GM18861 (cell line): Measurements from ENCODE around the gene E2F6.

Source experiments
- ATAC-seq: cut with Tn5 transposase; IDR thresholded peaks from one replicate; pipeline ENCODE4 v1.9.1; 2021; ENCODE audit not compliant: unreplicated experiment

E2F6 gene

DNA sequence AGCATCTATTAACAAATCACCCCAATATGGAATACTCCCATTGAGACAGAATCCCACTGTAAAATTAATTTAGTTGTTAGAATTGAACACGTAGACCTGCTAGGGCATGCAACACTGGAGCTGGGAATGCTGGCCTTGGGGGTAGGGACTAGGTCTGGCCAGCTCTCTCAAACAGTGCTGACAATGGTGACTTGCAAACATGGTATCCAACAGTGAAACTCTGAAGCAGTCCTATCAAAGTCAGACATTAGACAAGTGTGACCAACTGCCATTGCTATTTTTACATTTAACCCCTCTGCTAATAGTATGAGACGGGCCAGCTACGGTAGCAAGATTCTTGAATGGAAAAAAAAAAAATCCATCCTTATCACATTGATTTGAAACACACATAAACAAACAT, 7.2 kb downstream of the E2F6 start:
- ATAC-seq = no peak

- ATAC-seq = no peak
These were observed 8.0 kb downstream of the E2F6 start for GRCh38 chr2:11457935-11458334.

GRCh38 chr2:11456251-11456650, 9.7 kb downstream of the E2F6 start:
- no peak for ATAC-seq

DNA sequence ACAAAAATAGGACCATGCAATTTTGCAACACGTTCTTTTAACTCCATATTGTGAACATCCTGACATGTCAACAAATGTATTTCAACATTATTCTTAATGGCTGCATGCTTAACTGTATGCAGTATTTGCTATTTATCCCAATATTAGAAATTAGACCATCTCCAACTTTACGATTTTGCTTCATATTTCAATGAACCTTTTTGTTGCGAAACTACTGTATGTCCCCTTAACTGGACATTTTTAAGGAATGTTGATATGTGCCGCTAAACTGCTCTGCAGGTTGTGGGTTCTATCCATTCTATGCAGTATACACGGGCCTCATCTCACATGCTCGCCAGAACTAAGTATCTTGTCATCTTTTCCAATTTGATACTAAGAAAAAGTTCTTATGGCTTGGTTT, 11.1 kb downstream of the E2F6 start:
- no peak for ATAC-seq

GRCh38 chr2:11450791-11451190, 15.2 kb downstream of the E2F6 start:
- ATAC-seq = no peak

DNA sequence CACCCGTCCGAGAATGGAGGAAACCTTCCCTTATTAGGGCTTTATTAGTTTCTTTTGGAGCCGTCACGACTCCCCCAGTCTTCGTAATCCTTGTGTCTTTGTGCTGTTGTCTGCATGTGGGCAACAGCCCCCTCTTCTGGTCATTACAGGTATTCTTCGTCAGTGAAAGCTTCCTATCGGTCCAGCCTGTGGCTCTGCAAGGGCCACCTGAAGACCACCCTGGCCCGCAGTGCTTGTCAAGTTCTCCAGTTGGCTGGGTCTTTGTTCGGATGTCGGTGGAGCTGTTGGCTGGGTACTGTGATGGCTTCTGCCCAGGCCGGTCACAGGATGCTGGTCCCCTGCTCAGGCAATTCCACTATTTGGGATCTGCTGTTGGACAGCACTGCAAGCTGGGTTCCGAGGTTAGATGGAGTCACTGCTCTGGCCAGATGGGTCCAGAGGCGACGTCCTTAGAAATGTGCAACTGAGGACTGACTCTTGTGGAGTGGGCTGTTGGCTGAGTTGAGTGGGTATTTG, 19.2 kb downstream of the E2F6 start:
- ATAC-seq = peak; percentile 69

DNA sequence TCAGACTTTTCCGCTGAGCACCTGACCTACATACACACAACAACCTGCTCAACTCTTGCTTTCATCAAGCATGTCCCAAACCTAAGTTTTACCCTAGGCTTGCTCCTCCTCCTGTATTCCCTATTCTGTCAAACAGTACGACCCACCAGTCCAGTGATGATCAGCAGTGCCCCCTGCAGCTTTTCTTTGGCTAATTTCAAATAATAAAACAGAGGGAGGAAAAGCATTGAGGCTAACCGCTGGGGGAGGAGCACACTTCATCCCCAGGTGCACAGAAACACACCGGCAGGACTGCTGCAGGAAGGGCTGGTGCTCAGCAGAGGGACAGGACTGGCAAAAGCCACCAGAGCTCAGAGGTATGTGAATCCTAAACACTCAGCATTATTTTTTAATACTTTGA, 21.2 kb downstream of the E2F6 start:
- ATAC-seq = no peak

DNA sequence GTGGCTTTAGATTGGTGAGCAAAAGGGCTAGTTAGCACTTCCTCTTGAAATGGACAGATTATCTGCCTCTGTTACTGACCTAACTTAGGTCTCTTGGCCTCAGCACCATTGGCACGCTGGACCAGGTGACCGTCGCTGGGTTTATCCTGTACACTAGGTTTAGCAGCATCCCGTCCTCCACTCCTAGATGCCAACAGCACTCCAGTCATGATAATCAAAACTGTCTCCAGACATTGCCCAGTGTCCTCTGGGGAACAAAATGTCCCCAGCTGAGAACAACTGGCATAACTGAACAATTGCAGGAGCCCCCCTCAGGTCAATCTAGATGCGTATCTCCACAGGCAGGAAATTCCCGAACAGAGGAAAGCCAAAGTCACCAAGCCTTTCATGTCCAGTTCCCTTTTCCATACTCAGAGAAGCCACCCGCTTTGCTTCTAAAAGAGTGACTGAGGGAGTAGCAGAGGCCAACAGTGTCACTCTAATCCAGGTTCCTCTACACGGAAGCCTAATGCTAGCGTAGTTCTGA, 27.3 kb downstream of the E2F6 start:
- ATAC-seq = no peak

DNA sequence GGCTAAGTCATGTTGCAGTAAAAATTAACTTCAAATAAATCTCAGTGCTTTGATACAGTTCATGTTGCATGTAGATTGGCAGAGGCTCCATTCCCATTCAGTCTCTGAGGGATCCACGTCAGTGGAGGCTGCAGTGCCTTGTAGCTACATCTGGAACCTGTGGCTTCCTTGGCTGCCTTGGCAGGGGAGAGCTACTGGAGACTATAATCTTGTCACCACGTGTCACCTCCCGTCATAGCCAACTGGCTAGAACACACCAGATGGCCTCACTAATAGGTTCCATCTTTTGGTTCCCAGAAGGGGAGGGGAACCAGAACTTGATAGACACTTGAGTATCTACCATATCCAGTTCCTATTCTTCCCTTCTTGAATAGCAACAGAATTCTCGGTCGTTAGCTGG, 28.4 kb downstream of the E2F6 start:
- ATAC-seq = no peak

DNA sequence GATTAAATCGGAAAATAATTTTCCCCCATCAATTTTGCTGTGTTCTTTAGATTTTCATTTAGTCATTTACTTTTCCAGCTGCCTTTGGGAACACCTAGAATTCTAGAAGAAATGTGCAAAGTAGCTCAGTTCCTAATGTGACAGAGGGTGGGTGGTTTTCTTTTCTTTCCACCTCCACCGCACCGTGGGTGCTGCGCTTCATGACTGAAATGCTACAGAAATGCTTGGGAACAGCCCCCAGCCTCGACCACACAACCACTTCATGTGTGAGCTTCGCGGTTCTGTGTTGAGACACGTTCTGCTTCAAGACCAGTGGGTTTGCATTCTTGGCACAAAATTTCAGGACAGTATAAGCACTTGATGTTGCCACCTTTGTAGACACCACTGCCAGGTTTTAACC, 30.9 kb downstream of the E2F6 start:
- ATAC-seq = no peak

DNA sequence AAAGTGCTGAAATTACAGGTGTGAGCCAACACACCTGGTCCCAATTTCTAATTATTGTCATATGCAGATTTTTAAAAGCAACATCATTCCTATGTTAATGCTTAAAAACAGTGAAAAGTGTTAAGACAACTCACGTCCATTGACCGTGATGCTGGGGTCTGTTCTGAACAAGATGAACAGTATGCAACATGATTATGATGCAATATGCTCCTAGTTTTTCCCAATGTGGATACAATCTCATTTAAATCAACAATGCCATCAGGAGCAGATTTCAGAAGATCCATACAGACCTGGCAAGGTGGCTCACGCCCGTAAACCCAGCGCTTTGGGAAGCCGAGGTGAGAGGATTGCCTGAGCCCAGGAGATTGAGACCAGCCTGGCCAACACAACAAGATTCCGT, 31.5 kb downstream of the E2F6 start:
- no peak for ATAC-seq

- no peak for ATAC-seq
These were observed 32.1 kb downstream of the E2F6 start for GRCh38 chr2:11433822-11434221.

DNA sequence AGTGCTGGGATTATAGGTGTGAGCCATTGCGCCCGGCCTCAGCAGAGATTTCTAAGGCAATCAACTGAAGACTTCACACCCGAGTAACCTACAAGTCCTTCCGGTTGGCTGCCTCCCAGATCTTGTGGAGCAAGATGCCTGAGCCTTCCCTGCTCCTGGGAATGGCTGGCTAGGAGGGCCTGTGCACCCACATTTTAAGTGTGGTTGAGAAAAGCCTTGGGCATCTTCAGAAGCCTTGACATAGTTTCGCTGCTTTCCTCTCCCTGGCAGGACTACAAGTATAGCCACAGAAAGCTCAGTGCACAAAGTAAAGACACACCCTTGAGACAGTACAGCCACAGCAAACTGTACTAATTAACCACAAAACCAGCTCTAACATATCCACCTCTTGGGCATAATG, 35.2 kb downstream of the E2F6 start:
- ATAC-seq = no peak

DNA sequence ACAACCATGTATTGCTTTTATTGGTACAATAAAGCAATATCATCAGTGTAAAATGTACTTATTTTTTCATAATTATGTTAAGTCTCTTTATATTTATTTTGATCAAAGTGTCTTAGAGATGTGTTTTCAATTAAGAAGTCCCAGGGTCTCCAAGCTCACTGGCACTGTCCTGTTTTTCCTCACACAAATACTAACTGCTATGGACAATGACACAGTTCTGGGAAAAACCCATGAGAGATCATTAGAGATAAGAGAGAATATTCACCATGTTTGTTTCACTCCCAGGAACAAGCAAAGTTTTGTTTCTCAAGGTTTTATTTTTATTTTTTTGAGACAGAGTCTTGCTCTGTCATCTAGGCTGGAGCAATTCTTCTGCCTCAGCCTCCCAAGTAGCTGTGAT, 38.7 kb downstream of the E2F6 start:
- ATAC-seq = no peak

- no peak for ATAC-seq
These were observed 43.0 kb downstream of the E2F6 start for GRCh38 chr2:11422901-11423435.

DNA sequence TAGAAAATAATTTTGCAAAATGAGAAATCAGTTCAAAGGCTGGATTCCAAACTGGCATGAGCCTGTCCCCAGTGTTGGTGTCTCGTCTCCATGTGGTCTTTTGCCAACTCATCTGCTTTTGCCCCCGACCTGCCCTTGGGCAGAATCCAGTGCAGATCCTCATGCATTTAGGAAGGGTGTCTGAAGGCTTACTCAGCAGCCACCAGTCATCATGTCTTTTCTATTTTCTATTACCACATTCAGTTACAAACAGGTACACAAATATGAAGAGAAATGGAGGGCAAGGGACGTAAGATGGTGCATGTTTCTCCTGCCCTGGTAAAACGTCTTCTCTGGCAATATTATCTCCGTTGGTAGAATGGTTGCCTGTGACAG, 43.5 kb downstream of the E2F6 start:
- ATAC-seq = no peak

DNA sequence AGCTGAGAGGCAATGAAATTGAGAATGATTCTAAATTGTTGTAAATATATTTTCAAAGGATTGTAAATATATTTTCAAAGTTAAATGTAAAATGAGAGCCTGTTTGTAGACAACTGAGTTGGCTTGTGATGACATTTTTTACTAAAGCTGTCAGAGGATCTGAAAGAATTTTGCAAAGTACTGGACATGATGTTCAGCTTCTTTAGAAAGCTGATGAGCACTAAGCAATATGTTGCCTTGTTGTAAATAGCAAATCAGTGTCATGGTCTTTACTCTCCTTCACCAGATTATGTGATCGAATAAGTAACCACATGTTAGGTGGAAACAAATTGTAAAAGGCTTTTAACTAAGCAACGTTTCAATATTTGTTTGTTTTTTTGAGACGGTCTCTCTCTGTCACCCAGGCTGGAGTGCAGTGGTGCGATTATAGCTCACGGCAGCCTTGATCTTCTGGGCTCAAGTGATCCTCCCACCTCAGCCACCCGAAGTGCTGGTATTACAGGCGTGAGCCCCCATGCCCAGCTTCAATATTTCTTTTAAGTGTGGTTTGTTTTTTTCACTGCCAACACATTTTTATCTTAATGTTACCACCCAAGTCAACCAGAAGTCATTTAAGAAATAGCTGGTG, 44.0 kb downstream of the E2F6 start:
- no peak for ATAC-seq

DNA sequence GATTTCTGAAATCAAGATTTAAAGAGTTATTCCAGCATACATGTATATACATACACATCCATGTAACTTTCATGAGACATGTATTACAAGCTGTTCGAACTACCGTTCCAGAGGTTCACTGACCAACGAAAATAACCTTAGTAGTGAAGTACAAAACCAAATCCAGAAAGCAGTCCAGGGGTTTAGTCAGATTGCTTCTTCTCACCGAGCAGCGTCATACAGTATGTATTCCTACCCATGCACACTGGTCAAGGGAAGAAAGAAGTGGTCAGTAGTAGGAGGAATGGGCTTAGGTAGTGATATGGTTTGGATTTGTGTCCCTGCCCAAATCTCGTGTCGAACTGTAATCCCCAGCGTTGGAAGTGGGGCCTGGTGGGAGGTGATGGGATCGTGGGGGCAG, 45.3 kb downstream of the E2F6 start:
- no peak for ATAC-seq

GRCh38 chr2:11420190-11420589, 45.8 kb downstream of the E2F6 start:
- no peak for ATAC-seq

DNA sequence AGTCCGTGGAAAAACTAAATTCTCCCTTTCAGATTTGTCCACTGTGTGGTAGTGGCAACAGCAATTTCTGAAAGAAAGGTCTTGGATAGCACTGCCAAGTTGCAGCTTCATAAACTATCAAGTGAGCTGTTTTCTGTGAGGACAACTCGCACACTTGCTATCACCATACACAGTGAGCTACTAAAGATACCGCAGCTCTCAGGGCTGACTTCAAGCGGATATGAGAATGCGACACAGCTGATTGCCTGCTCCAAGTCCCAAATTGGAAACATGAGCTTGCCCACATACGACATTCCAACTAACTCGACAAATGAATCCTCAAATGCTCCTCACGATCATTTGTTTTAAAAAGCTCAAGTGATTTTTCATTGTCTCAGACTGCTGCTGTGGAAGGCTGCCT, 46.2 kb downstream of the E2F6 start:
- ATAC-seq = no peak

GRCh38 chr2:11417946-11418585, 47.9 kb downstream of the E2F6 start:
- no peak for ATAC-seq

GRCh38 chr2:11416931-11417330, 49.0 kb downstream of the E2F6 start:
- no peak for ATAC-seq
